Stimulated activated CD8-positive, alpha-beta memory T cell treated with anti-CD3 and anti-CD28 coated beads, Interleukin-4, amount 100 ng/mL, for 48 hours (primary cell): Measurements from ENCODE around the gene CEP126.

Experiments
- DNase-seq: peaks from one replicate; pipeline ENCODE4 v3.0.0-alpha.2; 2020

CEP126 gene

GRCh38 chr11:101914738-101915426 lies at the start of gene CEP126:
TSS of gene CEP126 (plus strand) at chr11:101915010. CDS start at chr11:101915285, 275 bp downstream.
- DNase-seq = peak; percentile 96

DNA sequence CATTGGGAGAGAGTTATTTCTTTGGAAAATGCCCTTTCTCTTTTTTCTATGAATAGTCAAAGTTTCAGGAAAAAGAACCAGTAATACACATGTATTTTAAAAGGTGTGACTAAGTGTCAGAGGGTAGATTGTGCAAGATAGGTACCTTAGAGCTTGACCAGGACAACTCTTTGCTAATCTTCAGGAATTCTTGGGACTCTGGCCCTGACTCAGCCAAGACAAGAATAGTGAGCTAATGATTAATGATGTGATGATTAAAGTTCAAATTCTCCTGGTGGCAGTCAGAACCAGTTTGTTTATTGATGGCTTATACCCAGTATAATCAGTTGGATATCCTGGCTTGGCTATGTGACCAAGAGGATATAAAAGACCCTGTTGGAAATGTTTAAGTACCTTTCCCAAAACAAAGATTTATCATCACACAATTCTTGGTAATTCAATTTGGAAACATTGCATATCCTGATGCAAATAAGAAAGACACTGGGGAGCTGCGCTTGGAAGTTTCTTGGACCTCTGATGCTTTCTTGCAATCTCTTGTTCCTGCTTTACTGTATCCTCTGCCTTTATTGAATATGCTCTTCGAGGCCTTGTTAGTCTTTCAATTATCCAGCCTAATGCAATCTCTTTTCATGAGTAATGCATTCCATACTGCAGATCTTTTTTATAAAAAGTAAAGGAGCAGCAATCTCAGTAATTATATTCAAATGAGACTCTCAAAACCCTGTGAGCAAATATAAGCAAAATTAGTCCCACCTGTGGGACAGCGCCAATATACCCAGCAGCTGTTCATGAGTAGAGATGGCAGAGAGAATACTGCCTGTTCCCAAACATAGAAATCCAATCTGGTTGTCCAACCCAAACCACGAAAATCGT lies 48.0 kb upstream of the CEP126 start:
- DNase-seq = no peak

DNA sequence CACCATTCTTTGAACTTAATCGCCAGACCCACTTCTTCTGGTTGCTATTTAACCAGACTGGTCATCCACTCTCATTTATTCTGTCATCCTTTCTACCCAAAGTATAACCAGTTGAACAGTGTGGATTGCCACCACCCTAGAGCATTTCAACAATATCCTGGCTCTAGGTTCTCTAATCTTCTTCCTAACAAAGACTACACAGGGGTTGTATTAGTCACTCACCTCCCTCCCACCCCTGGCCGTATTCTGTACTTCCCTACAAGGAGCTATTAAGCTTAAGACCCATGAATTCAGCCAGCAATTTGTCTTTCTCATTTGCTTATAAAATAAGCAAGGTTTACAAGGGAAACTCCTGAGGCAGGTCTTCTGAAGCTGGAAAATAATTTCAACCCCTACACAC lies 46.9 kb upstream of the CEP126 start:
- DNase-seq = no peak

DNA sequence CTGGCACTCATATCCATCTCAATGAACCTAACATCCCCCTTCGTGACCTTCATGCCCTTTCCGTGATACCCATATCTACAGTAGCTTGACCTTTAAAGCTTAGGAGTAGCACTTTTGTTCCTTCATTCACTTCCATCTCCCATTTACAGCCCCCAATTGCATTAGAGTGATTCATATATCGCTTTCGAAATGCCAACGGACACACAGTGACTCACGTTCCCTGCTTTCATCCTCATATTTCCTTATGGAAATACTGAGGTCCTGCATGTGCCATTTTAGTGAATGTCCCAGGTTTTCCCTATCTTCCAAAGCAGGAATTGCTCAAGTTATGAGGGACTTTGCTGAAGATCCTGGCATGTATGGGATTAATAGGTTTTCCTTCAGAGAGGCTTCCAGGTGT lies 44.3 kb upstream of the CEP126 start:
- DNase-seq = no peak

- DNase-seq = no peak
These were observed 42.5 kb upstream of the CEP126 start for GRCh38 chr11:101872171-101872882.

- DNase-seq = no peak
These were observed 34.6 kb upstream of the CEP126 start for GRCh38 chr11:101880222-101880621.

GRCh38 chr11:101881586-101881985 lies 33.2 kb upstream of the CEP126 start:
- no peak for DNase-seq

- no peak for DNase-seq
These were observed 29.2 kb upstream of the CEP126 start for GRCh38 chr11:101885631-101886030.

- no peak for DNase-seq
These were observed 25.0 kb upstream of the CEP126 start for GRCh38 chr11:101889767-101890166.

DNA sequence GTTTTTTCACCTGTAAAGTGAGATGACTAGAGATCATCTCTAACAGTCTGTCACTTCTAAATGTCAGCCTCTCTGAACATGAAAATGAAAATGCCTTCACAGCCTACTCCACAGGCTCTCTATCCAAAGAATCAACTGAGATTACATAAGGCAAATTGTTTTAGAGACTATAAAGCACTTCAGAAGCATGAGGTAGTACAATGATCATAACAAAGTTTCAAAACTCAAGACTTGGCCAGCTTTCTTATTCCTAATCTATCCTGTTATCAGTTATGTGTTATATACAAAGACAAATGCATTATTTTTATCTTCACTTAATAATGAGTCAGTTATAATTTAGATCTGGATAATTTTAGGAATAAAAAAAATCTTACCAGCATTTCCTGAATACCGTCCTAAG lies 20.3 kb upstream of the CEP126 start:
- DNase-seq = no peak

DNA sequence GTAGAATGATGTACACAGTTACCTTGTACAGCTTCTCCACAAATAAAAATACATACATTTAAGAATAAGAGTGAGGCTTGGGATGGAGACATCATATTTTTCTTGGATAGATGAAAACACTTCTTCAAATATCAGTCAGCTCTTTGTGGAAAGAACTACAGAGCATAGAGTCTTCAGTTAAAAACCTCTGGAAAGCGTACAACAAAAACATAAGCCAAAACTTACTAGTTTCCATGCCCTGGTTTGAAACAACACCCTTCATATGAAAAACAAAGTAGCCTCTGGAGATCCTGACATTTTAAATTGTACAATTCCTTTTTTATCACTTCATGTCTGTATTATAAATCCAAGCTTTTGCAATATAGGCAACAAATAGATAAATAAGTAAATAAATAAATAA lies 7.0 kb upstream of the CEP126 start:
- DNase-seq = no peak

- no peak for DNase-seq
These were observed 5.7 kb upstream of the CEP126 start for GRCh38 chr11:101909087-101909486.

GRCh38 chr11:101912823-101913284 lies 2.0 kb upstream of the CEP126 start:
- no peak for DNase-seq

- DNase-seq = no peak
These were observed 1.2 kb upstream of the CEP126 start for GRCh38 chr11:101913656-101914055.

DNA sequence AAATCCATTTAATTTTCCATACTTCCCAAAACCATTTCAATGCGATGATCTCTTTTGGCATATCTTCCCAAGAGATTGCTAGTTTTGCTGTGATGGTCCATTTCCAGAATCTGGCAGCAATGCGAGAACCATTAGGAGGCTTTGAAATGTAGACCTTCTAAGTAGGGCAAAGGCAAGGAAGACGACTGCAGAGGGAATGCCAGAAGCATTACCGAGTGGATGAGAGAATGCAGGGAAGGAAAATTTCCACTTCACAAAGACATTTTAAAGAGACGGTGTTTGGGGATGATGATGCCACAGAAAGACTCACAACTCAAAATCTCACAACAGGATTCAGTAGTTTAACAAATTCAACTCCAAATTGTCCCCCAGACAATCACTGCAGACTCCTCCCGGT lies 471 bp upstream of the CEP126 start:
- DNase-seq = no peak

GRCh38 chr11:101915791-101916291 lies 1.0 kb downstream of the CEP126 start:
- no peak for DNase-seq

DNA sequence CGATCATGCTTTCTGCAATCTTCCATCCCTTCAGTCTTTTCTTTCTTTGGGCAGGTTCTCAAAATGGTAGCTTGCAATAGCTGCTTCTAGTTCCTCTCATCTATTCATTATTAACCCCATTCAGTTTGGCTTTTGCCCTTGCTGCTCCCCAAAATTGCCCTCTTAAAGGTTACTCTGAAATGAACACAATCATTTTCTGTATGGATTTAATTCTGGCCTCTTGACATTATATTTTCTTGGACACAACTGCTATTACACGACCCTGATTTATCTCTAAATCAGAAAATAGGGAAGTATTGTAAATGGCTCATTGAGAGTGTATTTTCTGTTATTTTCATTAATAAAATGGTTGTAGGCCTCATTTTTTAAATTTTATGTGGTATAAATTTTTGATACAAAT lies 1.6 kb downstream of the CEP126 start, which contains the start of gene ANGPTL5:
Gene ANGPTL5, minus strand, starts transcription at position 101 of the 400 bp plus-strand sequence. CDS start 8,613 bp downstream, outside the sequence.
- no peak for DNase-seq

DNA sequence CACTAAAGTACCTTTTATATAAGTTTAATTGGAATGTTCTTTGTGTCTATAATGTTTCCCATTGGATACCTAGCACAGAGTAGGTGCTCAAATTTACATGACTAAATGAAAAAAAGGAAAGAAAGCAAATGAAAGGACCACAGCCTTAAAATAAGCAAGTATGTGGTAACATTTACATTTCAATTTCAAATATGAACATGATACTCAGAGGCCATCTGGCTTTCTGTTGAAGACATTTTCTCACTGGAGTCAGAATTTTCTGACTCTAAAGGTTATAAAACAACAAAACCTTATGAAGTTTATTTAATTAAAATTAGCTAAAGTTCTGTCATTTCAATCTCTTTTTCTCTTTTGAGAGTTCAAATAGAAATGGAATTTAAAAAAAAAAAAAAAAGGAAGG lies 2.4 kb downstream of the CEP126 start:
- DNase-seq = no peak

DNA sequence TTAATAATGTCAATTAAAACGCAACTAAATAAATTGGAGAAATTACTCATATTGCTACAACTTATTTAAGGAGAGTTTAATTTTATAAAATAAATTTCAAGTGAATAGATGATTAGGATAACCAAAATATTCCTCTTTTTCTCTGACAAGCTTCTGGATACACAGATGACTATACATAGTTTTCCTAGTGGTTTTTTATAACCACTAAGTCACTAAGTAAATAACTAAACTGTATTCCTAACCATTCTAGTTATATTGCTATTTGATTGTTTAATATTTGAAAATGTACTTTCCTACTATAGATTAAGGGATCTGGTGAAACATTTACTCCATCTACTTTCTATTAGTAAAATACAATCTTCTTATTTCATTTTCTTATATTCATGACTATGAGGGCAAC lies 6.2 kb downstream of the CEP126 start:
- no peak for DNase-seq

GRCh38 chr11:101923554-101923953 lies 8.7 kb downstream of the CEP126 start:
- no peak for DNase-seq

DNA sequence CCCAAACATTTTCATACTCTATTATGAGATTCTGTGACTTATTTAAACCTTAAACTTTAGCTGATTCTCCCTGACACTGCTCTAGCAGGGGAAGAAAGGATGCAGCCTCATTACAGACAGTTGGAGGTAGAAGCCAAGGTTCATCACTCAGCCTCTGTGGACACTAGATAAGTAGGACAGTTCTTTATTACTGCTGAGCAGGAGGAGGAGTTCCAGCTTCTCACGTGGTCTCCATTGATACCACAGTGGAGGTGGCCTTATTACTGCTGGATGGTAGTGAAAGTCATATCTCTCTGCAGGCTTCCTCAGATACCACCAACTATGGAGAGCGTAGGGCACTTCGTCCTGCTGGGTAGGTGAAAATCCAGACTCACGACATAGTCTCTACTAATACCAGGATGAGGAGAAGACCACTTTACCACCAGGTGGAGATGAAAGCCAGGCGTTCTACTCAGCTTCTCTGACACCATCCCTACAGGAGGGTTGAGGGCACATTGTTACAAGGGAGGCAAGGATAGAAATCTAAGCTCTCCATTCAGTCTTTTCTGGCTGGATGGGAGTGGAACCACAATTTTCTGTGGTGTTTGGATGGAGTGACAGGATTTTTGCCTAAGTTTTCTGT lies 14.6 kb downstream of the CEP126 start:
- DNase-seq = no peak

GRCh38 chr11:101931692-101932091 lies 16.9 kb downstream of the CEP126 start:
- no peak for DNase-seq
